Measurements from ENCODE around the gene HACD3. TPM values are rescaled to one million over a fixed set of nuclear protein-coding genes. Genes with fewer than 3 reads are reported as not detected.

The HACD3 gene
- total and polyA plus RNA-seq, 2 of the 4 experiments (the other 2 are of a cell fraction) = 60.9 to 131 TPM

- intact Hi-C loops (cut with micrococcal nuclease) = no loop called here
- no peak for TF ChIP-seq RFX5 (IDR thresholded peaks at IDR 0.05; ENCODE audit: low read depth, low read length)
- TF ChIP-seq USF2 (IDR thresholded peaks at IDR 0.05; ENCODE audit: low read depth, low read length) = no peak
- in situ Hi-C loops (cut with MboI; ENCODE audit: low sequenced_read_pairs) = no loop called here
Observed at GRCh38 chr15:65571971-65572370, 41.7 kb downstream of the HACD3 start.

More at GRCh38 chr15:65571971-65572370, 41.7 kb downstream of the HACD3 start:
- Histone ChIP-seq H2BK5ac (ENCODE audit: low read depth, low read length, poor library complexity, severe bottlenecking) (no peak overlapping the region), H4K20me1 (ENCODE audit: insufficient read depth, low read length) (0 out of 2 replicates have a peak, but pooled peaks cover 3% of the 10 kb centered on the region), H3K79me1 (ENCODE audit: low read depth in 1 of 2, low read length in 2 of 2) (peaks cover 0 to 1% of the 10 kb centered on the region in 2 experiments; a peak in 2 of 4 replicates), H2AK5ac (ENCODE audit: low read depth, low read length) (no peak overlapping the region), H3K4ac (ENCODE audit: low read depth, low read length) (no peak overlapping the region), H3K18ac (ENCODE audit: low read depth, low read length) (no peak overlapping the region), H2AK9ac (replicated peaks; ENCODE audit: low read depth, low read length, poor library complexity) (no peak overlapping the region), H3K36me3 (ENCODE audit: control insufficient read depth, insufficient read depth, low read length) (peaks cover 25% of the 10 kb centered on the region), H3K27ac (ENCODE audit: insufficient read depth, low read length) (no peak overlapping the region), H3K56ac (ENCODE audit: extremely low read depth, insufficient read depth, low read length) (no peak overlapping the region), H2BK15ac (ENCODE audit: low read depth, low read length) (no peak overlapping the region), H3K27me3 (ENCODE audit: control insufficient read depth, insufficient read depth, low read length) (no peaks in the 10 kb centered on the region), H3K9me3 (ENCODE audit: control insufficient read depth, insufficient read depth, low read length) (no peaks in the 10 kb centered on the region), H2AFZ (replicated peaks; ENCODE audit: low read length, poor library complexity) (no peak overlapping the region), H3K9me1 (ENCODE audit: insufficient read depth, low read length) (peaks cover 1% of the 10 kb centered on the region), H3K4me3 (ENCODE audit: insufficient read depth, low read depth, low read length) (no peak overlapping the region), H3K4me1 (ENCODE audit: control insufficient read depth, insufficient read depth, low read length) (no peaks in the 10 kb centered on the region), H4K91ac (ENCODE audit: insufficient read depth, low read depth, low read length) (no peak overlapping the region), H3K23ac (ENCODE audit: low read depth, low read length) (no peak overlapping the region), H3K9ac (ENCODE audit: low read depth, low read length) (no peak overlapping the region), H4K8ac (ENCODE audit: low read depth in 2 of 2, low read length in 2 of 2) (no peak overlapping the region), H2BK120ac (ENCODE audit: low read depth, low read length) (no peak overlapping the region), H3K4me2 (ENCODE audit: low read depth, low read length) (no peak overlapping the region), H4K5ac (ENCODE audit: low read depth, low read length) (no peak overlapping the region), H2BK20ac (ENCODE audit: low read depth, low read length) (no peak overlapping the region), H3K14ac (replicated peaks; ENCODE audit: low read depth, low read length) (no peak overlapping the region)
- BruUV-seq (replicated peaks) = no TSS peak
- no peak for DNase-seq
- no peak for ATAC-seq (ENCODE audit: low read depth)
- no CpG with 5 or more reads among the region's 2 CpGs for WGBS, 2 experiments (ENCODE audit: extremely low coverage in 2 of 2, insufficient read length in 1 of 2)
- POLR2A ChIA-PET (ENCODE audit: unreplicated experiment) = no interaction called here
- dilution Hi-C loops (cut with HindIII; ENCODE audit: low sequenced_read_pairs, unreplicated experiment) = no loop called here
- CTCF ChIA-PET = no interaction called here

Data from IMR-90 (cell line).